ENCODE data around the gene C5orf63. TPM values are rescaled to one million over a fixed set of nuclear protein-coding genes. Genes with fewer than 3 reads are reported as not detected.

The C5orf63 gene
- total and polyA plus RNA-seq, 2 donors (not counting 3 experiments of a cell fraction or from before 2014, with no cell fraction given) = 1.4 to 5.3 TPM

GRCh38 chr5:127074466-127074865 lies 1.2 kb upstream of the C5orf63 start:
- Histone ChIP-seq H3K4me3 (replicated peaks in 1 of 3; ENCODE audit: insufficient read depth in 1 of 3, low read depth in 1 of 3, low read length in 3 of 3) (no peak overlapping the region), H3K9me3 (replicated peaks; ENCODE audit: control insufficient read depth, insufficient read depth, low read length) (no peaks in the 10 kb centered on the region), H3K36me3 (ENCODE audit: control insufficient read depth in 2 of 2, extremely low read depth in 1 of 2, insufficient read depth in 2 of 2, low read length in 2 of 2) (no peaks in the 10 kb centered on the region), H3K79me2 (ENCODE audit: control insufficient read depth, insufficient read depth, low read length) (no peaks in the 10 kb centered on the region), H2AFZ (ENCODE audit: low read depth, low read length) (no peak overlapping the region), H4K20me1 (replicated peaks; ENCODE audit: control insufficient read depth, extremely low read depth, insufficient read depth, low read length) (no peaks in the 10 kb centered on the region), H3K27me3 (ENCODE audit: control insufficient read depth in 2 of 2, insufficient read depth in 2 of 2, low read length in 2 of 2) (no peaks in the 10 kb centered on the region), H3K9ac (replicated peaks; ENCODE audit: extremely low read depth, insufficient read depth, low read length) (no peak overlapping the region), H3K4me2 (ENCODE audit: insufficient read depth, low read length) (no peak overlapping the region), H3K27ac (ENCODE audit: insufficient read depth, low read depth, low read length) (no peak overlapping the region), H3K4me1 (ENCODE audit: control insufficient read depth, extremely low read depth, insufficient read depth, low read length) (peaks cover 53% of the 10 kb centered on the region), H3K9me1 (replicated peaks; ENCODE audit: control insufficient read depth, extremely low read depth, insufficient read depth, low read length) (no peaks in the 10 kb centered on the region)
- intact Hi-C loops (cut with micrococcal nuclease) (loop anchor here (5.0 kb wide), 1 partner anchor 133 kb away; no protein-coding TSS in a partner anchor), dilution Hi-C loops (cut with MboI; ENCODE audit: extremely low pct_ligation_motif_present, low sequenced_read_pairs) (no loop called here)
- no TSS peak for BruUV-seq (replicated peaks)
- DNase-seq (ENCODE audit: low read depth, low spot score) = no peak
- ChIA-PET CTCF (no interaction called here), POLR2A (no interaction called here)
- TF ChIP-seq POLR2AphosphoS5 (IDR thresholded peaks at IDR 0.05; ENCODE audit: insufficient read depth, low read depth, low read length) (no peak), EZH2 (IDR thresholded peaks at IDR 0.05; ENCODE audit: borderline replicate concordance, low read depth, low read length, severe bottlenecking) (no peak), CTCF (IDR thresholded peaks at IDR 0.05; ENCODE audit: extremely low read depth in 1 of 2, insufficient read depth in 1 of 2, low read depth in 1 of 2, low read length in 2 of 2) (no peak), MAX (IDR thresholded peaks at IDR 0.05; ENCODE audit: insufficient read depth, insufficient read length) (no peak), JUN (IDR thresholded peaks at IDR 0.05; ENCODE audit: borderline replicate concordance, insufficient read depth, insufficient read length, low read depth) (no peak), GATA2 (IDR thresholded peaks at IDR 0.05; ENCODE audit: insufficient read depth, insufficient read length, low read depth, low read length) (no peak), FOS (IDR thresholded peaks at IDR 0.05; ENCODE audit: borderline replicate concordance, insufficient read depth, low read length) (no peak), POLR2A (IDR thresholded peaks at IDR 0.05; ENCODE audit: low read depth, low read length) (no peak), MYC (IDR thresholded peaks at IDR 0.05; ENCODE audit: low read depth, low read length) (no peak)
- no peak for FAIRE-seq
